Hepatocyte (in vitro differentiated cells): ENCODE measurements around the gene HBB. TPM values are rescaled to one million over a fixed set of nuclear protein-coding genes. Genes with fewer than 3 reads are reported as not detected.

Experiments used
- DNase-seq: peaks from one replicate; pipeline ENCODE4 v3.0.0-alpha.2; 2016; ENCODE audit warnings: low spot score
- H2AFZ ChIP-seq: fragments of 200-600 bp; sonication (generic); 2 replicates; pipeline ENCODE4 v1.6.0; 2016; ENCODE audit warnings: antibody characterized with exemption, mild to moderate bottlenecking
- H3K27ac ChIP-seq: fragments of 200-600 bp; sonication (generic); 2 replicates; pipeline ENCODE4 v1.5.1; 2016; ENCODE audit warnings: mild to moderate bottlenecking
- H3K27me3 ChIP-seq: fragments of 200-600 bp; sonication (generic); 2 replicates; pipeline ENCODE4 v1.6.1; 2016
- H3K36me3 ChIP-seq: fragments of 200-600 bp; sonication (generic); replicated peaks from 2 replicates; pipeline ENCODE4 v1.5.1; 2016; ENCODE audit warnings: low read depth; ENCODE audit not compliant: insufficient read depth
- H3K4me1 ChIP-seq: fragments of 200-600 bp; sonication (generic); 2 replicates; pipeline ENCODE4 v1.5.1; 2016; ENCODE audit warnings: mild to moderate bottlenecking, moderate library complexity; ENCODE audit not compliant: insufficient read depth
- H3K4me2 ChIP-seq: fragments of 200-600 bp; sonication (generic); 2 replicates; pipeline ENCODE4 v1.6.0; 2016
- H3K4me3 ChIP-seq: fragments of 200-600 bp; sonication (generic); 2 replicates; pipeline ENCODE4 v1.5.1; 2016; ENCODE audit warnings: mild to moderate bottlenecking
- H3K79me2 ChIP-seq: fragments of 200-600 bp; sonication (generic); 2 replicates; pipeline ENCODE4 v1.6.0; 2017; ENCODE audit warnings: mild to moderate bottlenecking
- H3K9me2 ChIP-seq: fragments of 200-600 bp; sonication (generic); replicated peaks from 2 replicates; pipeline ENCODE4 v1.6.0; 2017; ENCODE audit warnings: mild to moderate bottlenecking; ENCODE audit not compliant: insufficient read depth
- H3K9me3 ChIP-seq: fragments of 200-600 bp; sonication (generic); 2 replicates; pipeline ENCODE4 v1.5.1; 2016; ENCODE audit warnings: low read depth, mild to moderate bottlenecking
- H4K20me1 ChIP-seq: fragments of 200-600 bp; sonication (generic); 2 replicates; pipeline ENCODE4 v1.6.0; 2016; ENCODE audit warnings: mild to moderate bottlenecking; ENCODE audit not compliant: insufficient read depth, poor library complexity, severe bottlenecking
- EZH2 ChIP-seq: fragments of 200-600 bp; sonication (generic); IDR thresholded peaks from 2 replicates; pipeline ENCODE4 v1.6.1; 2016; ENCODE audit warnings: antibody characterized with exemption, mild to moderate bottlenecking, borderline replicate concordance
- EZH2phosphoT487 ChIP-seq: fragments of 200-600 bp; sonication (generic); IDR thresholded peaks from one replicate; pipeline ENCODE4 v1.6.1; 2018; ENCODE audit warnings: antibody characterized with exemption, mild to moderate bottlenecking, low read depth, moderate library complexity; ENCODE audit not compliant: unreplicated experiment, severe bottlenecking
- WGBS: methylation state at CpG from one replicate; pipeline ENCODE4 v1.1.6; 2016; ENCODE audit warnings: low lambda C conversion rate; ENCODE audit errors: missing lambda C conversion rate; 5-methylcytosine and 5-hydroxymethylcytosine counted together
- polyA plus RNA-seq: library from polyadenylated mRNA; unstranded; fragments of >200 nt; fragmentation: Nextera tagmentation; extraction: Ambion mirVana; gene quantifications from 2 replicates; pipeline ENCODE4 v1.2.1, GENCODE V29; 2016
- total RNA-seq: library from RNA; depleted of rRNA; stranded (reverse); fragments of >200 nt; gene quantifications from 2 replicates; pipeline ENCODE4 v1.2.3, GENCODE V29; 2014
- TF ChIP-seq, protein P1 (sequence below): fragments of 200-600 bp; sonication (generic); IDR thresholded peaks from 2 replicates; pipeline ENCODE4 v1.5.1; 2016; ENCODE audit warnings: antibody characterized with exemption, mild to moderate bottlenecking; ENCODE audit not compliant: poor library complexity

HBB gene
- total and polyA plus RNA-seq, 2 experiments from 2014 or later, result not detected

- H3K27me3 ChIP-seq, result no peaks in the 10 kb centered on the region
- WGBS, result 74% methylated on average over 7 of the region's 7 CpGs
- DNase-seq, result no peak
- H3K4me2 ChIP-seq, result no peak overlapping the region
- no peaks in the 10 kb centered on the region for H3K9me3 ChIP-seq
- H3K79me2 ChIP-seq, result no peaks in the 10 kb centered on the region
- H3K27ac ChIP-seq, result no peak overlapping the region
- no peak for TF ChIP-seq EZH2phosphoT487
- TF ChIP-seq, protein P1, sequence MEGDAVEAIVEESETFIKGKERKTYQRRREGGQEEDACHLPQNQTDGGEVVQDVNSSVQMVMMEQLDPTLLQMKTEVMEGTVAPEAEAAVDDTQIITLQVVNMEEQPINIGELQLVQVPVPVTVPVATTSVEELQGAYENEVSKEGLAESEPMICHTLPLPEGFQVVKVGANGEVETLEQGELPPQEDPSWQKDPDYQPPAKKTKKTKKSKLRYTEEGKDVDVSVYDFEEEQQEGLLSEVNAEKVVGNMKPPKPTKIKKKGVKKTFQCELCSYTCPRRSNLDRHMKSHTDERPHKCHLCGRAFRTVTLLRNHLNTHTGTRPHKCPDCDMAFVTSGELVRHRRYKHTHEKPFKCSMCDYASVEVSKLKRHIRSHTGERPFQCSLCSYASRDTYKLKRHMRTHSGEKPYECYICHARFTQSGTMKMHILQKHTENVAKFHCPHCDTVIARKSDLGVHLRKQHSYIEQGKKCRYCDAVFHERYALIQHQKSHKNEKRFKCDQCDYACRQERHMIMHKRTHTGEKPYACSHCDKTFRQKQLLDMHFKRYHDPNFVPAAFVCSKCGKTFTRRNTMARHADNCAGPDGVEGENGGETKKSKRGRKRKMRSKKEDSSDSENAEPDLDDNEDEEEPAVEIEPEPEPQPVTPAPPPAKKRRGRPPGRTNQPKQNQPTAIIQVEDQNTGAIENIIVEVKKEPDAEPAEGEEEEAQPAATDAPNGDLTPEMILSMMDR, result no peak
- no peak for TF ChIP-seq EZH2
- no peaks in the 10 kb centered on the region for H3K4me1 ChIP-seq
- H3K36me3 ChIP-seq, result no peaks in the 10 kb centered on the region
- no peaks in the 10 kb centered on the region for H4K20me1 ChIP-seq
- no peaks in the 10 kb centered on the region for H3K9me2 ChIP-seq
- H2AFZ ChIP-seq, result no peak overlapping the region
- no peak overlapping the region for H3K4me3 ChIP-seq
These were observed 16.3 kb upstream of the HBB start for GRCh38 chr11:5242933-5243815.

DNA sequence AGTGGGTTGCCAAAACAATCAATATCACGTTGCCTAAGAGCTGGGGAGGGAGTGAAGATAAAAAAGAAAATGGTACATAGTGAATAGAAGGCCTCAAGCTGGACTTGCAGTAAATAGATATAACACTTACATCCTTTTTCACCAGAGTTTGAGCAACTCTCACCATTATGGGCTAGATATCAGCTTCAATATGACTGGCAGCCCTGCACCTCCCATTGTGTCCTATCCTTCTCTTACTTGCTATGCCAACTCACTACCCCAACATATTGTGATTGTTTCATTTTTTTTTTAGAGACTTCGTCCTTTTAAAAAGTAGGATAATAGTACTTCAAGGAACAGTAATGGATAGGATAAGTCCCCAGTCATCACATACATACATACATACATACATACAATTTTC, 15.3 kb upstream of the HBB start:
- H3K9me3 ChIP-seq, result no peaks in the 10 kb centered on the region
- no peaks in the 10 kb centered on the region for H3K9me2 ChIP-seq
- H3K4me2 ChIP-seq, result no peak overlapping the region
- 88% methylated on average over 2 of the region's 2 CpGs for WGBS
- no peaks in the 10 kb centered on the region for H3K79me2 ChIP-seq
- H3K27me3 ChIP-seq, result no peaks in the 10 kb centered on the region
- no peak overlapping the region for H2AFZ ChIP-seq
- no peaks in the 10 kb centered on the region for H3K4me1 ChIP-seq
- TF ChIP-seq EZH2 (no peak), EZH2phosphoT487 (no peak)
- TF ChIP-seq, protein P1, result no peak
- H3K36me3 ChIP-seq, result no peaks in the 10 kb centered on the region
- no peak overlapping the region for H3K27ac ChIP-seq
- H3K4me3 ChIP-seq, result no peak overlapping the region
- no peaks in the 10 kb centered on the region for H4K20me1 ChIP-seq
- DNase-seq, result no peak

DNA sequence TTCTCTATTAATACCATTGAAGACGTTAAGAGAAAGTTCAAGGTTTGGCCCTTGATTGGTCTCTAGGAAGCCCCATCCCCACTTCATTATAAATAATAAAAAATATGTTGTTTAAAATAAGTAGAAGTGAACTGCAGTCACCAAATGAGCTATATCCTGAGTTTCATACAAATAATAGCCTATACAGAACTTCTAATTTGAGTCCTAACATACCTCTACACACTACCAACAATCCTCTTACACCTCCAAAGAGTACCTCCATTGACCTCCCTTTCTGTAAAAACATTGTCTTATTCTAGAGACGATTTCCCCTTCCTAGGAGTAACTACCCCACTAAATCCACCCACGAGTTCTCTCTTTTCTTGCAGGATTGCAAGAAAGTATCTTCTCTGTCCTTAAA, 14.6 kb upstream of the HBB start:
- 80% methylated on average over 3 of the region's 3 CpGs for WGBS
- Histone ChIP-seq H3K27ac (no peak overlapping the region), H3K36me3 (no peaks in the 10 kb centered on the region), H4K20me1 (no peaks in the 10 kb centered on the region), H3K9me3 (no peaks in the 10 kb centered on the region), H3K4me2 (no peak overlapping the region), H3K9me2 (no peaks in the 10 kb centered on the region), H3K79me2 (no peaks in the 10 kb centered on the region), H3K4me1 (no peaks in the 10 kb centered on the region), H3K4me3 (no peak overlapping the region), H2AFZ (no peak overlapping the region), H3K27me3 (no peaks in the 10 kb centered on the region)
- DNase-seq, result no peak
- TF ChIP-seq EZH2phosphoT487 (no peak), EZH2 (no peak)

DNA sequence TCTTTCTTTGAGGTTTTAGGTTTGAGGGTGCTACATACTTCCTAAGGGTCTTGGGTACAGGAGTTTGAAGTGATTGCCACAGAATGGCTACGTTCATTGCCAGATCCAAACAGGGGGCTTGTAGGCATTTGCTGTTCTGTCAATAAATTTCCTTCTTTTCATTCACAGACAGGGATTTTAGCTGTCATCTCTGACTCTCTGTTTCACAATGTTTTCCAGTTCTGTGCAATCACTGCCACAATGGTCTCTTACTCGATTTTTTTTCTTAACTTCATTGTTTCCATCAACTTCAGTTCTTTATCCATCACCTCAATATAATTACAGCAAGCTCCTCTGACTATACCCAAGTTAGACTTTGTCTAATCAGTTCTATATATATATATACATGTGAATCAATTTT, 13.6 kb upstream of the HBB start:
- WGBS, result 56% methylated on average over 2 of the region's 2 CpGs
- H3K36me3 ChIP-seq, result no peaks in the 10 kb centered on the region
- no peaks in the 10 kb centered on the region for H3K9me3 ChIP-seq
- H3K27ac ChIP-seq, result no peak overlapping the region
- H3K27me3 ChIP-seq, result no peaks in the 10 kb centered on the region
- no peaks in the 10 kb centered on the region for H3K4me1 ChIP-seq
- no peak for TF ChIP-seq EZH2
- TF ChIP-seq, protein P1, result no peak
- H4K20me1 ChIP-seq, result no peaks in the 10 kb centered on the region
- no peak overlapping the region for H3K4me3 ChIP-seq
- H3K9me2 ChIP-seq, result no peaks in the 10 kb centered on the region
- DNase-seq, result no peak
- H3K4me2 ChIP-seq, result no peak overlapping the region
- H3K79me2 ChIP-seq, result no peaks in the 10 kb centered on the region
- H2AFZ ChIP-seq, result no peak overlapping the region
